ENCODE data around the gene CARS2.
"Not testable (repeated sequence)": the region's sequence is repeated elsewhere in the genome, so short reads cannot be mapped to it uniquely, and the experiment has no call there.

Gene CARS2

GRCh38 chr13:110706570-110707372 is 855 bp upstream of the CARS2 start:
- no peak for DNase-seq (ENCODE audit: low read depth)

DNA sequence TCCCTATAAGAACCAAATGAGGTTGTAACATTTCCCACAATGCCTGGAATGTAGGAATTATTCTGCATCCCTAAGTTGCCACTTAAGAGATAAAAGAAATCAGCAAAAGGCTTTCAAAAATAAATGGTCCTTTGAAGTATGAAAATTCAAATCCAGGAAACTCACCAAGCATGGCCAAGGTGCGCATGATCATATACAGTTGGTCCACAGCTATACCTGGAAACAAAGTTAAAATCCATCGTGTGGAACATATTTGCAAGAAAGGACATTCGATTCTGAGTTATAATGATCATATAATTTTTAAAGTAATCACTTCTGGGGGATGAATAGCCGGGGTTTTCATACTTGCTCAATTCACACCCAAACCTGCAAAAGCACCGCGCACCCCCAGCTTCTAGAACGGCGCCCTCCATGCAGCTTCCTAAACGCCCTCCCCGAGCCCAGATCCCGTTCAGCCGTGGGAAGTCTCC is 525 bp downstream of the CARS2 start:
- DNase-seq (ENCODE audit: low read depth): no peak

DNA sequence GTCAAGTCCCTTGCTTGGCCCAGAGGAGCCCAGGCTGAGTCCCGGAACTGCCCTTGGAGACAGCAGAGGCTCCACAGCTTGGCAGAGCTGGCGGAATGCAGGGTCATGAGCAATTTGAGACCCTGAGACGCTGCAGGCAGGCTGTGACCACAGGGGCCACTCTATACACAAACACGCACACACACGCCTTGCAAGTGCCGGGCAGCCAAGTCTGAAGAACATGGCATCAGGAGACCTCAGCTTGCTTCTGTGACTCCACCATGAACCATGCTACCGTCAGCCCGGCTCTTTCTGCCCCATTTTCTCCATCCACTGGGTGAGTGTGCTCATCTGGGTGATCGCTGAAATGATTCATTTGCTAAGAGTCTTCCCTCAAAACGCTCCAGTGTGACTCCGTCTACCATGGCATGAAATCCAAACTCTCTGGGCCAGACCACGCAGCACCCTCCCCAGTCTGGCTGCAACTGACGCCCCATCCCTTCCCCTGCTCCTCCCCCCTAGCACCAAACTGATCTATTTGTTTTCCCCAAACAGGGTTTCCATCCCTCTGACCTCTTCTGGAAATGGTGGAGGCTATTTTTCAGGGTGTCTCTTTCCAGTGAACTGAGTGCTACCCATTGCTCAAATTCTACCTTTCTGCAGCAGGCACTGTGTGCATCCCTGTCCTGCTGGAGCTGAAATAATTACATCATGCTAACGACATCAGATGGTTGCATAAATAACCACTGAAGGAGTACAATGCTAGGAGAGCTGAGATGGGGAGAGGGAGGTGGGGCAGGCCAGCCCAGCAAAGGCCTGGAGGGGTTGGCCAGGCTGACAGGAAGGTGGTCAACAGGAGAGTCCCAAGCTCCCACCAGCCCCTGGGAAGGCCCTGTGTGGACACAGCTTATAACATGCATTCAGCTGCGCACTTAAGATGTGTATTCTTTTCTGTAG is 3.1 kb downstream of the CARS2 start:
- no peak for DNase-seq (ENCODE audit: low read depth)

- DNase-seq (ENCODE audit: low read depth): no peak
These were observed 3.8 kb downstream of the CARS2 start for GRCh38 chr13:110702089-110702488.

- not testable (repeated sequence) for DNase-seq (ENCODE audit: low read depth)
These were observed 4.9 kb downstream of the CARS2 start for GRCh38 chr13:110701061-110701460.

DNA sequence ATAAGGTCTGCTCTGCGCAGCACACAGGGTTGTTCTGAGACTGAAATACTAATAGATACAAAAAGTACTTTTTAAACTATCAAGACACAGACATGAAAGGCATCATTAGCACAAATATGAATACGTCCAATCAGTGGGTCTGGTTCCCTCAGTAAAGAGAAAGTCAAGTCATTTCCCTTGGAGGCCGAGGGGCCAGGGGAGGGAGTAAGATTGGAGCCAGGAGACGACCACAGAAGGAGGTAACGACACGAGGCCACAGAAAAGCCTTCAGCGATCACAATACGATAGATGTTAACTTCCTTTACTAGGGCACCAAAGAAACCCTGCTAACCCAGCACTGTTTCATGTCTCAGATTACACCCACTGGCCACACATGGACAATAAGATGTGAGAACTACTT is 5.3 kb downstream of the CARS2 start:
- no peak for DNase-seq (ENCODE audit: low read depth)

- DNase-seq (ENCODE audit: low read depth): no peak
These were observed 5.7 kb downstream of the CARS2 start for GRCh38 chr13:110700186-110700585.

- no peak for DNase-seq (ENCODE audit: low read depth)
These were observed 6.5 kb downstream of the CARS2 start for GRCh38 chr13:110699148-110700145.

DNA sequence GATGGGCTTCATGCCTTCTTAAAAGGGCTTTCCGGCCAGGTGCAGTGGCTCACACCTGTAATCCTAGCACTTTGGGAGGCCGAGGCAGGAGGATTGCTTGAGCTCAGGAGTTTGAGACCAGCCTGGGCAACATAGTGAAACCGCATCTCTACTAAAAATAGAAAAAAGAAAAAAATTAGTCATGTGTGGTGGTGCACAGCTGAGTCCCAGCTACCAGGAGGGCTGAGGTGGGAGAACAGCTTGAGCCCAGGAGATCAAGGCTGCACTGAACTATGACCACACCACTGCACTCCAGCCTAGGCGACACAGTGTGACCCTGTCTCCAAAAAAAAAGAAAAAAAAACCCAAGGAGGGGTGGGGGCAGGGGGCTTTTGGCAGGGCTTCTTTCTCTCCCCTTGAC is 7.2 kb downstream of the CARS2 start:
- DNase-seq (ENCODE audit: low read depth): no peak

DNA sequence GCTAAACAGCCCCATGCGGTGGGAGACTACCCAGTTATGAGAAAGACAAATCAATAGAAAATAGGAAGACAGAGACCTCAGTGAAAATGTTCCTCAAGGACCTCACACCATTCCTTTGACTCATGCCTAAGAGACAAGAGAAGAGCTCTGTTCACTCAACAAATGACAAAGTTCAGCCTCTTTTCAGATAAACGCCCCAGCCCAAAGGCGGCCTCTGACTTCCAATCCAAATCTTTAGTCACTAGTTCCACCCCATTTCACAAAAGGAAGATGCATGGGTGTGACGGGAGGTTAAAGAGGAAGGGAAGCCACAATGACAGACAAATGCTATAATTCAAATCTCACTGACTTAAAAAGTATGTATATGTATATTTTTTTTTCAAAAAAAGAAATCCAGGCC is 8.1 kb downstream of the CARS2 start:
- DNase-seq (ENCODE audit: low read depth): no peak

DNA sequence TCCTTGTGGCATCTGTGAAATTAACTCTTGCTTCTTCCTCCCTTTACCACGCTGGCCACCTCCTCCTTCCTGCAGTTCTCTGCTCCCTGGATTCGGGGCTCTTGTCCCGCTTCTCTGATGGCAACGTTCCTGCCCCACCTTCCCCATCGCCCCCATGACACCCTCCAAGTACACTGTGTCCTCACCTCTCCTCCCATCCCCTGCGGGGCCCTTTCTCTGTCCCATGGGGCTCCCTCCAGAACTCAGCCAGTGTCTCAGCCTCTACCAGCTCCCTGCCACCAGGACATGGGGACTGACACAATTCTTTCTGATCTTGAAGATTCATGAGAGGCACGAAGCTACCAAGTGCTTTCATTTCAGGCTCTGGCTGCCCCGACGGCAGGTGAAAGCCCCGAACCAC is 9.1 kb downstream of the CARS2 start:
- no peak for DNase-seq (ENCODE audit: low read depth)

DNA sequence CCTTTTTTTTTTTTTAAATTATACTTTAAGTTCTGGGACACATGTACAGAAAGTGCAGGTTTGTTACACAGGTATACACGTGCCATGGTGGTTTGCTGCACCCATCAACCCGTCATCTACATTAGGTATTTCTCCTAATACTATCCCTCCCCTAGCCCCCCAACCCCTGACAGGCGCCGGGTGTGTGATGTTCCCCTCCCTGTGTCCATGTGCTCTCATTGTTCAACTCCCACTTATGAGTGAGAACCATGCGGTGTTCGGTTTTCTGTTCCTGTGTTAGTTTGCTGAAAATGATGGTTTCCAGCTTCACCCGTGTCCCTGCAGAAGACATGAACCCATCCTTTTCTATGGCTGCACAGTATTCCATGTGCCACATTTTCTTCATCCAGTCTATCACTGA is 10.1 kb downstream of the CARS2 start:
- not testable (repeated sequence) for DNase-seq (ENCODE audit: low read depth)

DNA sequence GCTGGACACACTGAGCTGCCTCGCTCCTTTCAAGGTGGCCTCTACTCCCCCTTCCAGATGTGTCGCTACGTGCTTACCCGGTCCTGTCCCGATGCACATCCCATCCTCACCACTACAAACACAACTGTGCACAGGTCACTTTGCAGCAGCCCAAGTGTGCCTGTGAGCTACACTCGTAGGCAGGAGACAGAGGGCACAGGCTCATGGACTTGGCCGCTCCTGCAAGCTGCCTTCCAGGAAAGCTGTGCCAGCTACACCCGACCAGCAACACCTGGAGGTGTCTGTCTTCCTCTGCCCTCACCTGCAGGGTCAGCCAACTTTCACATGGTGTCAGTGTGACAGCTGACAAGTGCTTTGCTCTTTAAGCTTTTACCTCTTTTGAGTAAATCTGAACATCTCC is 15.4 kb downstream of the CARS2 start:
- DNase-seq (ENCODE audit: low read depth): no peak

DNA sequence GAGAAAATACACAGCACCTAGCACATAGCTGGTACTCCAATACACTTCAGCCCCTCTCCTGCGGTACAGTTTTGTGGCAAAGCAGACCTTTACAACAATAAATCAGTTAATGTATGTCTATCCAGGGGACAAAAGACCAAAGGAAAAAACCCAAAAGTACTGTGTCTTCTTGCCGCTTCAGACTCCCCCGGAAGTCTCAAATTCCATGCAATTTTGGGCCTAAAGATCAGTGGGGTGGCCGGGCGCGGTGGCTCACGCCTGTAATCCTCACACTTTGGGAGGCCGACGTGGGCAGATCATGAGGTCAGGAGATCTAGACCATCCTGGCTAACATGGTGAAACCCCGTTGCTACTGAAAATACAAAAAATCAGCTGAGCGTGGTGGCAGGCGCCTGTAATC is 16.2 kb downstream of the CARS2 start:
- DNase-seq (ENCODE audit: low read depth): no peak

GRCh38 chr13:110689041-110689440 is 16.9 kb downstream of the CARS2 start:
- no peak for DNase-seq (ENCODE audit: low read depth)

DNA sequence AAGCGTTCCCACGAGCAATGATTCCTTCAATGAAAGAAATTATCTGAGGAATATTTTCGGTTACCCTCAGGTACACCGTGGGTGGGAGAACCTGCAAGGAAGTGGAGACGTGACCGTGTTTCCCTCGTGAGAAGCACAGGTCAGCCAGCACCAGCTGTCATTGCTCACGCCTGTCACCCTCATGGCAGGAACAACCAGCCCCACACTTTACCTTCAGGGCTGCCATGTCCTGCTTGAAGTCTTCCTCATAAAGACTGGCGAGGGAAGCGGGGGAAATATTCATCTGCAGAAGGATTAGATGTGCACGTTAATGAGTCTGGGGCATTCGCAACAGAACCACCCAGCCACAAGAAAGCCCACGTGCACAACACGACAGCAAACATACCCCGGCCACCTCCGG is 18.2 kb downstream of the CARS2 start:
- no peak for DNase-seq (ENCODE audit: low read depth)

- DNase-seq (ENCODE audit: low read depth): no peak
These were observed 20.5 kb downstream of the CARS2 start for GRCh38 chr13:110685305-110686020.

DNA sequence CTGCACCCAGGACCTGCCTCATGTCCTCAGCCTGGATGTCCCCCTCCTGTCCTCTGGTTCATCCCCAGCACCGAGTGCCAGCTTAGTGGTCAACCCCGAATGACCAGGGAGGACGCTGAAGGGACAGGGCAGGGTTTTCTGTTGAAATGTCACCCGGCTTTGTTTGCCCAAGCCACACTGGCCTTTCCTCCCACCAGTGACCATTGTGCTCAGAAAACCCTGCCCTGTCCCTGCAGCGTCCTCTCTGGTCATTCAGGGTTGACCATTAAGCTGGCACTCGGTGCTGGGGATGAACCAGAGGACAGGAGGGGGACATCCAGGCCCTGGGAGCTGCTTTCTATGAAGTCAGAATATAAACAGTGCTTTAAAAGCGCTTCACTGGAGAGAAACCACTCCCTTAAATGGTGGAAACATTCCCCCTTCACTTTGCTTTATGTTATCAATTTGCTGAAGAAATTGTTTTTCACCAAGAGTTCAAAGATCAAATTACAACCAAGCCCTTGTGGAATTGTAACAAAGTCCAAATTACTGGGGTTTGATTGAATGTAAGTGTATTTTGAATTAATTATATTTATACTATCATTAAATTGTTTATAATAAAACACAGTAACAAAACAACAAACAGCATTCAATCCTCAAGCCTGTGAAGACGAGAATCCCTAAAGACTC is 21.4 kb downstream of the CARS2 start:
- no peak for DNase-seq (ENCODE audit: low read depth)

DNA sequence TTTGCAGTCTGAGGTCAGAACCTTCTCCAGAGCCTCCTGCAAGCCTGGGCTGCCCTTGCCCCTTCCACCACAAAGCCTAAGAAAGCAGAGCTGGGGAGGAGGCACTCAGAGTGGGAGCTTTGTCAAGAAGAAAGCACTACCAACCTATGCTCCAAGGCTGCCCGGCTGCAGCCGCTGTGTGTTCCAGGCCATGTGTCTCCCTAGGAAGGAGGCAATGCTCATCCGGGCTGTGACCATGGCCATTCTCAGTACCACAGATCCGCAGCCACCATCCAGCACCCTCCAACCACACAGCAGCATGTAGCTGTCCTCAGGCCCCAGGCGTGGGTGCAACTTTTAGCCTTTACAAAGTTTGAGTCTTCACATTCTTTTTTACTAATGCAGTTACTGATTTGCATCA is 22.0 kb downstream of the CARS2 start:
- no peak for DNase-seq (ENCODE audit: low read depth)

DNA sequence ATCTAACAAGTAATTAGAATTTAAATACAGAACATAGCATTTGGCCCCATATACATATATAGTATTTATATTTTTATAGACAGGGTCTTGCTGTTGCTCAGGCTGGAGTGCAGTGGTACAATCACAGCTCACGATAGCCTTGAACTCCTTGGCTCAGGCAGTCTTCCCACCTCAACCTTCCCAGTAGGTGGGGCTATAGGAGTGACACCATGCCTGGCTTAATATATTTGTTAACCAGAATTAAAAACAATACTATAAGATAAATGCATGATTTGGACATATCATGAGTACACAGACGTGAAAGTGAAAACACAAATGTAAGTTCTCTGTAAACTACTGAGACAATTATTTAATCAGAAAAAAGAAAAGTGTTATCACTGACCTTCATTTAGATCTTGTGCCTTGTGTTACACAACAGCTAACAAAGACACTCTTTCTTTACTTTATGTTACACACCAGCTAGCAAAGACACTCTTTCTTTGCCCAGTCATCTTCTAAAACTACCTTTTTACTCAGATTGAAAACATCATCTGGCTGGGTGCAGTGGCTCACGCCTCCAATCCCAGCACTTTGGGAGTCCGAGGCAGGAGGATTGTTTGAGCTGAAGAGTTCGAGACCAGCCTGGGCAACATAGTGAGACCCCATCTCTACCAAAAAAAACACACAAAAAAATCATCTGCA is 22.6 kb downstream of the CARS2 start:
- DNase-seq (ENCODE audit: low read depth): no peak

Measured in stimulated activated CD8-positive, alpha-beta memory T cell treated with anti-CD3 and anti-CD28 coated beads, Interleukin-12 subunit alpha, Interleukin-12 subunit beta, amount 100 ng/mL, for 1 hour (primary cell).